GM19025 (cell line): Measurements from ENCODE around the gene RBBP9.
"Not testable (repeated sequence)": the region's sequence is repeated elsewhere in the genome, so short reads cannot be mapped to it uniquely, and the experiment has no call there.

Experiments used
- ATAC-seq: cut with Tn5 transposase; IDR thresholded peaks from one replicate; pipeline ENCODE4 v1.9.1; 2021; ENCODE audit warnings: mild to moderate bottlenecking, low read depth, moderate library complexity; ENCODE audit not compliant: unreplicated experiment

The RBBP9 gene

GRCh38 chr20:18496740-18497592 lies at the start of gene RBBP9:
Gene RBBP9 (minus strand): TSS chr20:18497225. CDS start chr20:18497167, 58 bp downstream.
- peak; percentile 97 for ATAC-seq

- no peak for ATAC-seq
These were observed 48.5 kb upstream of the RBBP9 start for GRCh38 chr20:18545566-18545965.

- no peak for ATAC-seq
These were observed 46.9 kb upstream of the RBBP9 start for GRCh38 chr20:18543932-18544331.

GRCh38 chr20:18543216-18543615 lies 46.2 kb upstream of the RBBP9 start:
- no peak for ATAC-seq

- no peak for ATAC-seq
These were observed 44.7 kb upstream of the RBBP9 start for GRCh38 chr20:18541741-18542140.

GRCh38 chr20:18537651-18538050 lies 40.6 kb upstream of the RBBP9 start:
- no peak for ATAC-seq

GRCh38 chr20:18533978-18534644 lies 37.1 kb upstream of the RBBP9 start:
- ATAC-seq = no peak

GRCh38 chr20:18533491-18533890 lies 36.5 kb upstream of the RBBP9 start:
- ATAC-seq = no peak

GRCh38 chr20:18532626-18533025 lies 35.6 kb upstream of the RBBP9 start:
- no peak for ATAC-seq

GRCh38 chr20:18529041-18529440 lies 32.0 kb upstream of the RBBP9 start:
- no peak for ATAC-seq

- no peak for ATAC-seq
These were observed 30.8 kb upstream of the RBBP9 start for GRCh38 chr20:18527836-18528235.

GRCh38 chr20:18527339-18527738 lies 30.3 kb upstream of the RBBP9 start:
- no peak for ATAC-seq

GRCh38 chr20:18526761-18527160 lies 29.7 kb upstream of the RBBP9 start:
- not testable (repeated sequence) for ATAC-seq

GRCh38 chr20:18524646-18525045 lies 27.6 kb upstream of the RBBP9 start:
- ATAC-seq = no peak

- no peak for ATAC-seq
These were observed 26.0 kb upstream of the RBBP9 start for GRCh38 chr20:18523066-18523465.

- not testable (repeated sequence) for ATAC-seq
These were observed 25.0 kb upstream of the RBBP9 start for GRCh38 chr20:18522066-18522465.

- ATAC-seq = no peak
These were observed 18.9 kb upstream of the RBBP9 start for GRCh38 chr20:18515973-18516372.

GRCh38 chr20:18514127-18514526 lies 17.1 kb upstream of the RBBP9 start:
- ATAC-seq = no peak

GRCh38 chr20:18513208-18513607 lies 16.2 kb upstream of the RBBP9 start:
- ATAC-seq = no peak

GRCh38 chr20:18511571-18511970 lies 14.5 kb upstream of the RBBP9 start:
- ATAC-seq = no peak

- peak; percentile 92 for ATAC-seq
These were observed 10.5 kb upstream of the RBBP9 start, which contains the start of gene SEC23B for GRCh38 chr20:18507218-18508191. Gene SEC23B (plus strand): TSS chr20:18507940. CDS start chr20:18510836, 2,896 bp downstream.
